DMS114 treated with DMSO at 0.1 percent for 48 hours (cell line): ENCODE results near the gene RHOC.
"Not testable (repeated sequence)": the region's sequence is repeated elsewhere in the genome, so short reads cannot be mapped to it uniquely, and the experiment has no call there.

Experiments
- DNase-seq: peaks from one replicate; lab custom pipeline; 2025; ENCODE audit not compliant: unreplicated experiment; lab: John Stamatoyannopoulos, UW

RHOC gene

DNA sequence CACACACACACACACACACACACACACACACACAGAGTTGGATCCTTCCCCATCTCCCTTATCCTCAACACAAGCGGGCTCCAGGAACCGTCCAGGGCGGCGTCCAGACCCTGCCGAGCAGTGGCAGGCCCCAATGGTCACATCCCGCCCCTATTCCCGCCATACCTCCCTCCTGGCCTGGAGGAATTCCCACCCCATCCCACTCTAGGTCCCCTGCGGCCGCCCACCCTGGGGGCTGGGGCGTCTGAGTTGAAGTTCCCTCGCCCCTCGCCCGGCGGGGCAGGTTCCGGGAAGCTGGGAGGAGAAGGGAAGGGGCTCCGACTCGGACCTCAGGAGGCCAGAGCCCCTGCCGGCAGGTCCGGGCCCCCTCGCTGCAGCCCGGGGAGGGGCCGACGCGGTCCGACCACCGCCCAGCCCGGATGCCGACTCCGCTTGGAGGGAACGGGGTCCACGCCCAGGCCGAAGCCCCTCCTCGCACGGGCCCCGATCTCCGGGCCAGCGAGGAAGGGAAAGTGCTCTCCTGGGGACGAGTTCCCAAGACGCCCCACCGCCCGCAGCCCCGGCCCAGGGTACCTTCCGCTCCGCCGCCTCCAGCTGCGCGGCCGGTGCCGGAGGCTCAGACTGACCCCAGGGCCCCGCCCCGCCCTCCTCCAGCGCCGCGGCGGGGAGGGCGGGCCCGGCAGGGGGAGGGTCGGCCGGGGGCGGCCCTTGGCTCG, at the start of gene RHOC:
RHOC (minus strand) TSS at position 623 of the 716 bp plus-strand sequence. CDS start 3,328 bp downstream, outside the sequence.
- no peak for DNase-seq

DNA sequence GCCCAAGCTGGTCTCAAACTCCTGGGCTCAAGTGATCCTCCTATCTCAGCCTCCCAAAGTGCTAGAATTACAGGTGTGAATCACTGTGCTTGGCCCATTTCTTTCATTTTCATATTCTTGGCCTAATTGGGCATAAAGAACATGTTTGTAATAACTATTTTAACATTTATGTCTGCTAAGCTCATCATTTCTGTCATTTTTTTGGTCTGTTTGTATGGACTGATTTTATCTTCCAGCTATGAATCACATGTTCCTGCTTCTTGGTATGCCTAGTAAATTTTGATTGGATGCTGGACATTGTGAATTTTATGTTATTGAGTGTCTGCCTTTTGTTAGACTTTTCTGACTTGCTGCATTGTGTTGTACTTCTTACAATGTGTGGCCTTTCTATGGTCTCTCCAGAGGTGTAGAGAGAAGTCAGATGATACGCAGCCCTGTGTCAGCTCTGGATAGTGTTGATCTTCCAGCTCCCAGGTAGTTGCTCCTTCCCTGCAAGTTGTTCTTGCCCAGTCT, 47.2 kb upstream of the RHOC start:
- DNase-seq, result no peak

DNA sequence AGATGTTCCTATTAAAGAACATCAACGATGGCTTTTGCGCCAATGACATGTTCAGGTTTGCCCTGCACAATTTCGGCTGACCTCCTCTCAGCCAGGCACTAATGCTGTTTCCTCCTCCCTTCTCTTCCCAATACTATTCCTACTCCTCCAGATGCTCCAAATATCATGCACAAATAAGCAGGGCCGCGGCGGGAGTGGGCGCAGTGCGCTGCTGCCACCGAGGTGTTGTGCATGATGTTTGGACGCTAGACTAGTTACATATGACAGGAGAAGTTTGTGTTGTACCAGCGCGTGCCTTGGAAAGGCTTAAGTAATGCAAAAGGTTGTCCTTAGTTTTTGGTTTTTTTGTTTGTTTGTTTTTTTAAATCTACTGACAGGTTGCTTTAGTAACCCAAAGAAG, 41.5 kb upstream of the RHOC start:
- no peak for DNase-seq

DNA sequence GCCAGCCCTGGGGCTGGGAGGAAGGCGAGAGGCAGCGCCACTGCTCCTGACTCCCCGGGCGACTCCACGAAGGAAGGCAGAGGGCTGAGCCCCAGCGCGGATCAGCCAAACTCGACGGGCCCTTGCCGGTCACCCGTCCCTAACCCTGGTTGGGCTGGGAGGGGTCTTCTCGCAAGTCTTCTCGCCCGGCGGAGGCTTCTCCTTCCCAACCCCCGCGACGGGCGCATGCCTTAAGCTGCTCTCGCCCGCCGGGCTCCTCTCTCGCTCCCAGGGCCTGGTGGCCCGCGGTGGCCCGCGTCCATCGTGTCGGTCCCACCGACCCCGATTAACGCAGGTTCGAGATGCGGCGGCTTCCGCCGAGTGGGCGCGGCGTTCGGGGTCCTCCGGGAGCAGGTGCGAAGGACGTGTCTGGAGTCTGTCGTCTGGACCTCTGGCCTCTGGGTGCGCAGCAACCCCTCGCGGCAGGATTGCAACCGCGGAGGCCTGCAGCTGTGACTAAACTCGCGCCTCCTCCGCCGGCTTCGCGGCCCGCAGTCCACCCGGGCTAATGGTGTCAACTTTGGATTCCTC, 37.2 kb upstream of the RHOC start:
- no peak for DNase-seq

DNA sequence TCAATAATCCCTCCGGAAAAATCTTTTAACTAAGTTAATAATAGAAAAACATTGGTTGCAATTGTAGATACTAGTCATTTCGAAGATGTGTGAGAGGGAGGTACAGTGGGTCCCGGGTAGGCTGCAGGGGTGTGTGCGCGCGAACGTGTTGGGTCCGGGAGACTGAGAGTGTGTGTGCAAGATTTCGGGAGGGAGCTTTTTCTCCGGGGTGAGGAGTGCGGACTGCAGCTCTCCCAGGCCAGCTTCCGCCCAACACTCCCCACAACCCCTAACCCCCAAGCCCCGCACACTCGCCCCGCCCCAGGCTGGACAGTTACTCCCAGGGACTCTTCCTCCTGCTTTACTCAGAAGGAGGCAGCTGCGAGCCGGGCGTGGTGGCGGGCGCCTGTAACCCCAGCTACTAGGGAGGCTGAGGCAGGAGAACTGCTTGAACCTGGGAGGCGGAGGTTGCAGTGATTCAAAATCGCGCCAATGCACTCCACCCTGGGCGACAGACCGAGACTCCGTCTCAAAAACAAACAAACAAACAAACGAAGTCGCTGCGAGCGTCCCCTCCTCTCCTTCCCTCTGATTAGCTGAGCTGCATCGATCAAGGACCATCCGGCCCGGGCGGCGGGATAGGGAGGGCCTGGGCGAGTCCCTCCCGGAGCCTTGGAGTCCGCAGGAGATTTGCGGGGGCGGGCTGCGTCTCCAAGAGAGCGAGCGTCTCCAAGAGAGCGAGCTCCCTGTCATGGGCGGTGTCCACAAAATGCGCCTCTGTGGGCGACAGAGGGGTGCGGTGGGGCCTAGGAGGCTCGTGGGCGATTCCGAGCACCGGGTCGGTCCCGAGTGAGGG, 36.5 kb upstream of the RHOC start:
- DNase-seq, result no peak

DNA sequence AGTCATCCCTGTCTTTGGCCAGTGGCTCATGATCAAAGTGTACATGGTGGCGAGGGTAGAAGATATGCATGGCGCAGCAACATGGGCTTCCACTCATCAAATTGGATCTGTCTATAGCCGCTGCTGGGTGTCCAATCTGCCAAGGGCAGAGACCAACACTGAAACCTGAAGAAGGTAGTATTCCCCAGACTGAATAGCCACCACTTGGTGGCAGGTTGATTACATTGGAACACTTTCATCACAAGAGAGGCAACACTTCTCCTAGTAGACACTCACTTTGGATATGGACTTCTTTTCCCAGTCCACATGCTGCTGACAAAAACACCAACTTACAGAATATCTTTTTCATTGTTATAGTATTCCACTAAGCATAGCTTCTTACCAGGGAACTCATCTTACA, 30.6 kb upstream of the RHOC start:
- no peak for DNase-seq

DNA sequence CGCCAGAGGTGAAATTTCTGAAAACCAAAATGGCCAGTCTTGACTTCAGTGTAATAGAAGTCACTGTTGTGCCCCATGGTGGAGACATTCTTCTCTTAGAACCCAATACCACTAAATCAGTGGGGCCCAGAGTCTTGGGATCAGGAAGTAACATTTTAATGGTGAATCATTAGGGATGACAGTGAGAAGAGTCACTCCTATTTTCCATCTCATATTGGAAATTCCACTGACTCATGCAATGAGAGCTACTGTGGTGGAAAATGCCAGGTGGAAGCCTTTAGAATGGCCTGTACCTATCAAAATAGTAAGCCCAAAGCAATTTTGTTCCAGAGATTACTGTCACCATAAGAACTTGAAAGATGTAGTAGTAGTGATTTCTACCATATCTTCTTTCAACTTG, 28.8 kb upstream of the RHOC start:
- DNase-seq, result no peak

DNA sequence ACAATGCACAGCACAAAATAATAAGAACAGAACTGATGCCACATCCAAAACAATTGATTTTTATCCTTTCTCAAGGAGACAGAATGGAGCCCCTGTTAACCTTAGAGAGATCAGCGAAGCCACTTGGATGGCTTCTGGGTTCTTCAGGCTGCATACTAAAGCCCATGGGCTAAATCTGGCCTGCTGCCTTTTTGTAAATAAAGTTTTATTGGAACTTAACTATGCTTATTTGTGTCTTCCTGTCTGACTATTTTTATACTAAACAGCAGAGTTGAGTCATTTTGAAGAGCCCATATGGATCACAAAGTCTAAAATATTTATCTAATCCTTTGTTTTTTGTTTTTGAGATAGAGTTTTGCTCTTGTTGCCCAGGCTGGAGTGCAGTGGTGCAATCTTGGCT, 24.5 kb upstream of the RHOC start:
- no peak for DNase-seq

DNA sequence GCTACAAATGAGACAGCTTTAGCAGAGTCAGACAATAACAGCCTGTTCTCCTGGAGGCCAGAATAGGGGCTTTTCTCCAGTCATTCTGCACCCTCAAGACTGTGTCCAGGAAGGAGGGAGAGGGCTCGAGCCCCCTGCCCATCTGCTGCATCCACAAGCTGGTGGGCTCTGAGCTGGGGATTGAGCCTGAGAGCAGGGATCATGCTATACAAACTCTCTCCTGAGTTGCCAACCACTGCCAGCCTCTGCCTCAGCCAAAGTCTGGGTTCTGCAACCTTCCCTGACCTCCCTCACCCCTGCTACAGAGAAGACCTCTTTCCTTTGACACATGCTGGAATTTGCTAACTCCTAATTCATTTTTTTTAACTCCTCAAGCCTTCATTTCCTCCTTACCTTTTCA, 23.0 kb upstream of the RHOC start:
- DNase-seq, result no peak

DNA sequence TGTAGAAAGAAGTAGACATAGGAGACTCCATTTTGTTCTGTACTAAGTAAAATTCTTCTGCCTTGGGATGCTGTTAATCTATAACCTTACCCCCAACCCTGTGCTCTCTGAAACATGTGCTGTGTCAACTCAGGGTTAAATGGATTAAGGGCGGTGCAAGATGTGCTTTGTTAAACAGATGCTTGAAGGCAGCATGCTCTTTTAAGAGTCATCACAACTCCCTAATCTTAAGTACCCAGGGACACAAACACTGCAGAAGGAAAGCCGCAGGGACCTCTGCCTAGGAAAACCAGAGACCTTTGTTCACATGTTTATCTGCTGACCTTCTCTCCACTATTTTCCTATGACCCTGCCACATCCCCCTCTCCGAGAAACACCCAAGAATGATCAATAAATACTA, 22.1 kb upstream of the RHOC start:
- not testable (repeated sequence) for DNase-seq

DNA sequence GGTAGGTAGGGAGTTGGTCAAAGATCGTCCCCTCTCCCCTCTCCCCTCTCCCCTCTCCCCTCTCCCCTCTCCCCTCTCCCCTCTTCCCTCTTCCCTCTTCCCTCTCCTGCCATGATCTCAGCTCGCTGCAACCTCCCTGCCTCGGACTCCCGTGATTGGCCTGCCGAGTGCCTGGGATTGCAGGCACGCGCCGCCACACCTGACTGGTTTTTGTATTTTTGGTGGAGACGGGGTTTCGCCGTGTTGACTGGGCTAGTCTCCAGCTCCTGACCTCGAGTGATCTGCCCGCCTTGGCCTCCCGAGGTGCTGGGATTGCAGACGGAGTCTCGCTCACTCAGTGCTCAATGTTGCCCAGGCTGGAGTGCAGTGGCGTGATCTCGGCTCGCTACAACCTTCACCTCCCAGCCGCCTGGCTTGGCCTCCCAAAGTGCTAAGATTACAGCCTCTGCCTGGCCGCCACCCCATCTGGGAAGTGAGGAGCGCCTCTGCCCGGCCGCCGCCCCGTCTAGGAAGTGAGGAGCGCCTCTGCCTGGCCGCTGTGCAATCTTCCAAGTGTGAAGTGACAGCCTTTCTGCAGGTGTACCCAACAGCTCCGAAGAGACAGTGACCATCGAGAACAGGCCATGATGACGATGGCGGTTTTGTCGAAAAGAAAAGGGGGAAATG, 21.5 kb upstream of the RHOC start:
- not testable (repeated sequence) for DNase-seq

DNA sequence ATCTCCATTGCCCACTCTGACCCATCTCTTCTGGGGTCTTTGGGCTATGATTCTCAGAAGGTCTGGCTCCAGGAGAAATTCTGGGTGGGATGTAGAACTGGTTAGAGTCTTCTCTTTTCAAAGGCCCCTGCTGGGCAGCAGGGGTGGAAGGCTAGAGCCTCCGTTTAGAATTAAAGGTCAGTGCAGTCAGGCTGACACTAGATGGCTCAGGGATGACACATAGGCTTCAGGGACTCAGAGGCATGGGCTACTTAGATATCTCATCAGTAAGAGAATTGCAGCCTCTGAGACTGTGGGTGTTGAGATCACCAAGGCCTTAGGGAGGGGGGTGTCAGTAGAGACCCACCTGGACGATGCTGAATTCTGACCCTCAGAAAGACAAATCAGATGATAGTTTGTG, 20.8 kb upstream of the RHOC start:
- no peak for DNase-seq

DNA sequence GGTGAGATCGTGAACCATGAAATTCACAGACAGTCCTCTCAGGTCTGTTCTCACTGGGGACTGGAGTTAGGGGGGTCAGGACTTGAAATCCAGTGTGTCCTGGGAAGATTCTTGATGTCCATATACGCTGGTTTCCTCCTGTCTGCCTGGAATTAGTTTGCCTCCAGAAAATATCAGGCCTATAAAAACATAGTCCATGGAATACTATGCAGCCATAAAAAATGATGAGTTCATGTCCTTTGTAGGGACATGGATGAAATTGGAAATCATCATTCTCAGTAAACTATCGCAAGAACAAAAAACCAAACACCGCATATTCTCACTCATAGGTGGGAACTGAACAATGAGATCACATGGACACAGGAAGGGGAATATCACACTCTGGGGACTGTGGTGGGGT, 17.3 kb upstream of the RHOC start:
- DNase-seq, result not testable (repeated sequence)

DNA sequence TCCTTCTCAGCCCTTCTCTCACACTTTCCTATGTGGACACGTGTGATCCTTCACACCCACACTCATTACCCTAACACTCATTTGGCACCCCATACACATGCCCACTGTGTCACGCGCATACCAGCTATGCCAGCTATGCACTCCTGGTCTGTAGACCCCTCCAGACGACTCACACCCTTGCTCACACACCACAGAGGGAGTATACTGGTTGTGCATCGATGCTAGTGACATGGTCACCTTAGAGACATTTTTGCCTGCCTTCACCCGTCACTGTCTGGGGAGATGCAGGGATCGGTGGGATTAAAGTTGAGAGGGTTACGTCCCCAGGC, 16.5 kb upstream of the RHOC start:
- DNase-seq, result no peak

DNA sequence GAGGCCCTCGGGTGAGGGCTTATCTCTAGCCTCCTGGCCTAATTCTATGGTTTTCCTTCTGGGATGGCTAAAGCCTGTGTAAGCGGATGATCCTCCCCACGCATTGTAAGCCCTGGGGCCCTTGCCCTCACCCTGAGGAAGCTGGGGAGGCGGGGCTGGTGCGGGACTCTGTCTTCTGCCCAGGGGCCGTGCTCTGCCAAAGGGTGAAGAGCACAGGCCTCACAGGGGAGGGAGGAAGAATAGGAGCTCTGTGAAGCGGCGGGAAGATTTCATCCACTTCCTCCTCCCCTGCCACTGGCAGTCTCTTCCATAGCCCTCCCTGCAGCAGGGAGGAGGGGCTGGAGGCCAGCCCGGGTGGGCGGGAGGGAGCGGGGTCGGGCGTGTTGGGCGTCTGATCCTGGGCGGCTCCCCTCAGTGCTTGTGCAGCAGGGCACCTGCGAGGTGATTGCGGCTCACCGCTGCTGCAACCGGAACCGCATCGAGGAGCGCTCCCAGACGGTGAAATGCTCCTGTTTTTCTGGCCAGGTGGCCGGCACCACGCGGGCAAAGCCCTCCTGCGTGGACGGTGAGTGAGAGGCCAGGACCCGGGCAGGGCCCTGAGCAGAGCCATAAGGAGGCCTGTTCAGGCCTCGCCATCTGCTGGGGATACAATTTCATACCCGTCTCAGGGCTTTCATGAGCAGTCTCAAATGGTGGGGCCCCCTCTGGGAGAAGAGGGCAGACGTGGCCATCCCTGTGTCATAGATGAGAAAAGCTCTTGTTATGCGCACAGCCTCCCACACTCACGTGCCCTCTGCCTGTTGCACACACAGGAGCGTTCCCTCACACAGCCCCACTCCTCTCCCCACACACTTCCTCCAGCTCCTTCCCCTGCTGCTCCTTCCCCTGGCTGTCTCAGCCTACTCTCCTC, 15.9 kb upstream of the RHOC start:
- DNase-seq, result no peak

DNA sequence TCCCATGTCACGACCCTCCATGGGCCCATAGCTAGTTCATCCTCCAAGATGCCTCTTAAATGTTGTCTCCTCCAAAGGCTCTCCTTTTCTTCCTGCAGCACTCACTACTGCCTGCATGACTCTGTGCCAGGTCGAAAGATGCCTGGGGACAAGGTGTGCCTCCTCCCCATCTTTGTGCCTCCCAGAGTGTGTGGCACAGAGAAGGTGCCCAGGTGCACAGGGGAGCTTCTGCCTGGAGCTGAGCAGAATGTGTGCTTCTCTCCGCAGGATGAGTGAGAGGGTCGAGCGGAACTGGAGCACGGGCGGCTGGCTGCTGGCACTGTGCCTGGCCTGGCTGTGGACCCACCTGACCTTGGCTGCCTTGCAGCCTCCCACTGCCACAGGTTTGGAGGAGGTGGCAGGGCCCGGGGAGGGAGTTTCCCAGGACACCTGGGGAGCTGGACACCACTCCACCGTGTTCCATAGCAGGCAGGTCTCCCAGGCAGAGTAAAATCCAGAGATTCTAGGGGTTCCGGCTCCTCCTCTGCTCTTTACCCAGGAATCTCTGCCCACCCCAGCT, 15.1 kb upstream of the RHOC start:
- no peak for DNase-seq

DNA sequence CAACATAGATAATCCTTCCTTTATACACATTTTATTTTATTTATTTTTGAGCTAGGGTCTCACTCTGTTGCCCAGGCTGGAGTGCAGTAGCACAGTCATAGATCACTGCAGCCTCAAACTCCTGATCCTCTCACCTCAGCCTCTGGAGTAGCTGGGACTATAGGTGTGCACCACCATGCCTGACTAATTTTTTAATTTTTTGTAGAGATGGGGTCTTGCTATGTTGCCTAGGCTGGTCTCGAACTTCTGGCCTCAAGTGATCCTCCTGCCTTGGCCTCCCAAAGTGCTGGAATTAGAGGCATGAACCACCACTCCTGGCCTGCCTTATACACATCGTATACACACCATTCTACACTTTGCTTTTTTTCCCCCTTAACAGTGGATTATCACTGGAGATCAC, 14.4 kb upstream of the RHOC start:
- not testable (repeated sequence) for DNase-seq

DNA sequence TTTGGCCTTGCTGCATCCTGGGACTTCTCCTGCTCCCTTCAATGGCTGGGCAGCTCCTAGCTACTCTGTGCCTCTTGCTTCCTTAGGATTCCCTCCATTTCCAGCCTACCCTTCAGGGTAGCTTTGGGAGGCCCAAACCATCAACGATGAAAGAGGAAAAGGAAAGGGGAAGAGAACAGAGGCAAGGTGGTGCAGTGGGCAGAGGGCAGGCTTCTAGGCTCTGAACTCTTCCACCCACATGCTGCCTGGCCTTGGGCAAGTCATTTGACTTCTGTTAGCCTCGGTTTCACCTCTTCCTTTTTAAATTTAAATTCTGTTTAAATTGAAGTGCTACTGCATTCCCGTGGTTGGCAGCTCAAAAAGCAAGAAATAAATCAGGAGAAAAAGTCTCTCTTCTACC, 13.9 kb upstream of the RHOC start:
- no peak for DNase-seq

DNA sequence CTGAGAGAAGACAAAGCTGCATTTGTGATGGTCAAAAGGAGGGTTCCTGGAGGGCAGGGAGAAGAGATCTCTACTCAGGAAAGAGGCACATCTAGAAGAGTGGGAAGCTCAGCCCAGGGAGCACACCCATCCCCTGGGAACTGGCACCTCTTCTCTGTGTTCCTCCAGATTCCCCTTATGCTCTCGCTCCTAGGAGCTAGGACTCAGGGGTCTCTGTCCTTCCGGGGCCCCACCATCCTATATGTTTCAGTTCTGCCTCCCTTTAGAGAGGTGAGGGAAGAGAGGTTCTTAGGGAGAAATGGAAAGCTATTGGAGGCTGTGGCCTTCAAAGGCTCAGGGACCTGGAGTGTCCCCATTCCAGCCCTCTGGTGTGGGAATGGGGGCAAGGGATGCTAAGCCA, 12.8 kb upstream of the RHOC start:
- no peak for DNase-seq
